ENCODE results near the gene BDH1.

- TF ChIP-seq CTCF (IDR thresholded peaks at IDR 0.05; ENCODE audit: borderline replicate concordance, extremely low read depth, low read length, poor library complexity, severe bottlenecking) = no peak
- TF ChIP-seq EZH2 (IDR thresholded peaks at IDR 0.05; ENCODE audit: borderline replicate concordance, low read depth, low read length, severe bottlenecking) = no peak
These were observed 44.6 kb downstream of the BDH1 start for GRCh38 chr3:197511130-197511529.

Measured in DND-41 (cell line).